ENCODE data around the gene ITGA8. TPM values are rescaled to one million over a fixed set of nuclear protein-coding genes. Genes with fewer than 3 reads are reported as not detected.

The ITGA8 gene
- total and polyA plus RNA-seq, 2 of the 13 experiments (the other 11 are each of a cell fraction or from before 2014, with no cell fraction given): not detected

- no peak for TF ChIP-seq MXD3 (CRISPR knock-in tag; IDR thresholded peaks at IDR 0.05)
- no peak for TF ChIP-seq ZNF570 (CRISPR knock-in tag; IDR thresholded peaks at IDR 0.05; ENCODE audit: borderline replicate concordance)
These were observed 98.7 kb downstream of the ITGA8 start (continued) for GRCh38 chr10:15620836-15621515.

GRCh38 chr10:15620337-15620736 lies 99.4 kb downstream of the ITGA8 start:
- DNase-seq (ENCODE audit: low spot score): no peak
- Histone ChIP-seq H3K27me3 (ENCODE audit: control insufficient read depth in 1 of 2, insufficient read depth in 2 of 2, low read length in 2 of 2) (peaks cover 0 to 6% of the 10 kb centered on the region in 2 experiments; a peak in 2 of 5 replicates), H3K9me3 (ENCODE audit: low read length) (no peaks in the 10 kb centered on the region), H3K4me1 (ENCODE audit: insufficient read depth, low read length) (no peaks in the 10 kb centered on the region), H4K20me1 (ENCODE audit: insufficient read depth, low read length) (no peaks in the 10 kb centered on the region), H3K36me3 (replicated peaks in 1 of 2; ENCODE audit: control insufficient read depth in 1 of 2, insufficient read depth in 2 of 2, low read length in 2 of 2) (no peaks in the 10 kb centered on the region), H3K4me2 (ENCODE audit: low read depth, low read length) (no peak overlapping the region), H3K4me3 (replicated peaks in 1 of 3; ENCODE audit: insufficient read depth in 1 of 3, low read depth in 2 of 3, low read length in 3 of 3) (no peak overlapping the region), H3K27ac (ENCODE audit: extremely low read length, insufficient read depth, low read length) (no peak overlapping the region), H2AFZ (ENCODE audit: low read length) (no peak overlapping the region), H3K79me2 (ENCODE audit: insufficient read depth, low read length) (no peaks in the 10 kb centered on the region), H3K9ac (ENCODE audit: insufficient read depth, low read depth, low read length) (no peak overlapping the region)
- WGBS (ENCODE audit: low lambda C conversion rate): 13% methylated on average over 5 of the region's 5 CpGs
- no TSS peak for BruUV-seq (replicated peaks)
- in situ Hi-C loops (cut with HindIII; ENCODE audit: extremely low pct_ligation_motif_present, low pct_unique_long_range_greater_than_20kb): no loop called here
- POLR2A ChIA-PET: no interaction called here
- ATAC-seq: no peak
- CTCF ChIA-PET (ENCODE audit: low intra/inter-chr PET ratio, low total read pairs): no interaction called here
- no peak for TF ChIP-seq GMEB1 (CRISPR knock-in tag; IDR thresholded peaks at IDR 0.05; ENCODE audit: borderline replicate concordance)
- TF ChIP-seq KLF11 (CRISPR knock-in tag; IDR thresholded peaks at IDR 0.05): no peak
- TF ChIP-seq ZNF296 (CRISPR knock-in tag; conservative IDR thresholded peaks at IDR 0.05): no peak
- TF ChIP-seq CREB3 (CRISPR knock-in tag; IDR thresholded peaks at IDR 0.05): no peak
- no peak for TF ChIP-seq ZNF510 (CRISPR knock-in tag; IDR thresholded peaks at IDR 0.05; ENCODE audit: low read depth)
- TF ChIP-seq ZNF234 (CRISPR knock-in tag; conservative IDR thresholded peaks at IDR 0.05): no peak
- TF ChIP-seq JUN (CRISPR knock-in tag; IDR thresholded peaks at IDR 0.05): no peak
- no peak for TF ChIP-seq ZBTB25 (CRISPR knock-in tag; IDR thresholded peaks at IDR 0.05)
- TF ChIP-seq ZNF3 (CRISPR knock-in tag; IDR thresholded peaks at IDR 0.05): no peak
- no peak for FAIRE-seq
- intact Hi-C loops (cut with micrococcal nuclease; ENCODE audit: unreplicated experiment): no loop called here

Measured in HepG2 (cell line).